SK-N-SH treated with all-trans-retinoic acid at 6 μM for 48 hours (cell line): ENCODE measurements around the gene PRCP.

Experiments
- ATAC-seq: fragments of 200-7000 bp; cut with Tn5 transposase; 3 replicates; pipeline ENCODE4 v1.9.1; 2020; ENCODE audit warnings: mild to moderate bottlenecking, moderate library complexity
- ARNTL ChIP-seq: fragments of 450-650 bp; formaldehyde crosslinking; IDR thresholded peaks from 2 replicates; pipeline ENCODE4 v1.5.0; 2020; ENCODE audit warnings: low read depth, mild to moderate bottlenecking, moderate library complexity, borderline replicate concordance
- BACH2 ChIP-seq: fragments of 250-450 bp; sonication (Bioruptor Pico); IDR thresholded peaks from 2 replicates; pipeline ENCODE4 v1.9.0; 2021; ENCODE audit warnings: mild to moderate bottlenecking, borderline replicate concordance
- CSRNP3 ChIP-seq: fragments of 250-450 bp; sonication (Bioruptor Pico); IDR thresholded peaks from 2 replicates; pipeline ENCODE4 v1.5.1; 2021; ENCODE audit warnings: mild to moderate bottlenecking, moderate library complexity
- ESRRG ChIP-seq: fragments of 250-450 bp; sonication (Bioruptor Pico); IDR thresholded peaks from 2 replicates; pipeline ENCODE4 v1.6.1; 2021; ENCODE audit warnings: mild to moderate bottlenecking
- GLIS3 ChIP-seq: fragments of 250-450 bp; sonication (Bioruptor Pico); IDR thresholded peaks from 2 replicates; pipeline ENCODE4 v1.5.0; 2020; ENCODE audit warnings: mild to moderate bottlenecking, moderate library complexity
- ISL1 ChIP-seq: fragments of 250-450 bp; sonication (Bioruptor Pico); IDR thresholded peaks from 2 replicates; pipeline ENCODE4 v2.1.2; 2022; ENCODE audit warnings: mild to moderate bottlenecking, moderate library complexity
- OSR1 ChIP-seq: fragments of 250-450 bp; sonication (Bioruptor Pico); IDR thresholded peaks from 2 replicates; pipeline ENCODE4 v1.8.0; 2022; ENCODE audit warnings: moderate library complexity, mild to moderate bottlenecking, inconsistent platforms
- PPARA ChIP-seq: fragments of 250-450 bp; sonication (Bioruptor Pico); IDR thresholded peaks from 2 replicates; pipeline ENCODE4 v1.5.0; 2020; ENCODE audit warnings: mild to moderate bottlenecking, borderline replicate concordance
- RARB ChIP-seq: fragments of 250-450 bp; sonication (Bioruptor Pico); IDR thresholded peaks from 2 replicates; pipeline ENCODE4 v1.8.0; 2021; ENCODE audit warnings: mild to moderate bottlenecking, moderate library complexity
- SNAI2 ChIP-seq: fragments of 250-450 bp; sonication (Bioruptor Pico); IDR thresholded peaks from 2 replicates; pipeline ENCODE4 v1.5.0; 2020; ENCODE audit warnings: mild to moderate bottlenecking, moderate library complexity
- TCF4 ChIP-seq: fragments of 250-450 bp; sonication (Bioruptor Pico); IDR thresholded peaks from 2 replicates; pipeline ENCODE4 v1.8.0; 2021; ENCODE audit warnings: mild to moderate bottlenecking, moderate library complexity, borderline replicate concordance
- TOX ChIP-seq: fragments of 250-450 bp; sonication (Bioruptor Pico); IDR thresholded peaks from 2 replicates; pipeline ENCODE4 v1.8.0; 2021; ENCODE audit warnings: mild to moderate bottlenecking, moderate library complexity, borderline replicate concordance
- ZFP30 ChIP-seq: fragments of 450-650 bp; formaldehyde crosslinking; IDR thresholded peaks from 2 replicates; pipeline ENCODE4 v1.5.0; 2022; ENCODE audit warnings: mild to moderate bottlenecking, moderate library complexity
- ZNF70 ChIP-seq: fragments of 450-650 bp; formaldehyde crosslinking; IDR thresholded peaks from 2 replicates; pipeline ENCODE4 v1.5.0; 2020; ENCODE audit warnings: mild to moderate bottlenecking, moderate library complexity
- ZNF8 ChIP-seq: fragments of 450-650 bp; formaldehyde crosslinking; IDR thresholded peaks from 2 replicates; pipeline ENCODE4 v1.5.0; 2020; ENCODE audit warnings: mild to moderate bottlenecking, moderate library complexity
- TF ChIP-seq, protein P1 (sequence below): fragments of 250-450 bp; sonication (Bioruptor Pico); IDR thresholded peaks from 2 replicates; pipeline ENCODE4 v1.5.1; 2020; ENCODE audit warnings: low read depth, mild to moderate bottlenecking, moderate library complexity
- TF ChIP-seq, protein P2 (sequence below): fragments of 250-450 bp; sonication (Bioruptor Pico); IDR thresholded peaks from 2 replicates; pipeline ENCODE4 v1.8.0; 2020; ENCODE audit warnings: mild to moderate bottlenecking, moderate library complexity, borderline replicate concordance

The PRCP gene

DNA sequence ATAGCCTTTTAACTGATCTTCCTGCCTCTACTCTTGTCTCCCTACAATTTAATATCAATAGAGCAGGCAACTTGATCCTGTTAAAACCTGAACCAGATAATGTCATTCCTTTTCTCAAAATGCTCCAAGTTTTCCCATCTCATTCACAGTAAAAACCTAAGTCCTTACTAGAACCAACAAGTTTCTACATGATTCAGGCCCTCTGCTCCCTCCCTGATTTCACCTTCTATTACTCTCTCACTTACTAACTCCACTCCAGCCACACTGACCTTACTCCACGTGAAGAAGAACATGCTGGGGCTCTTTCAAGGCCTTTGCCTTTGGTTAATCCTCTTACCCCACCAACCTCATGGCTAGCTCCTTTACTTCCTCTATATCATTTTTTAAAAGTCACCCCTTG, 71.1 kb downstream of the PRCP start:
- no peak for ATAC-seq
- TF ChIP-seq ZNF8: no peak
- TF ChIP-seq ZFP30: no peak
- no peak for TF ChIP-seq SNAI2

GRCh38 chr11:82828472-82828871, 71.8 kb downstream of the PRCP start:
- TF ChIP-seq CSRNP3 (CRISPR knock-in tag): no peak
- TF ChIP-seq, all 23 proteins: peak for 0
- ATAC-seq: no peak

- no peak for ATAC-seq
- TF ChIP-seq, protein P1, sequence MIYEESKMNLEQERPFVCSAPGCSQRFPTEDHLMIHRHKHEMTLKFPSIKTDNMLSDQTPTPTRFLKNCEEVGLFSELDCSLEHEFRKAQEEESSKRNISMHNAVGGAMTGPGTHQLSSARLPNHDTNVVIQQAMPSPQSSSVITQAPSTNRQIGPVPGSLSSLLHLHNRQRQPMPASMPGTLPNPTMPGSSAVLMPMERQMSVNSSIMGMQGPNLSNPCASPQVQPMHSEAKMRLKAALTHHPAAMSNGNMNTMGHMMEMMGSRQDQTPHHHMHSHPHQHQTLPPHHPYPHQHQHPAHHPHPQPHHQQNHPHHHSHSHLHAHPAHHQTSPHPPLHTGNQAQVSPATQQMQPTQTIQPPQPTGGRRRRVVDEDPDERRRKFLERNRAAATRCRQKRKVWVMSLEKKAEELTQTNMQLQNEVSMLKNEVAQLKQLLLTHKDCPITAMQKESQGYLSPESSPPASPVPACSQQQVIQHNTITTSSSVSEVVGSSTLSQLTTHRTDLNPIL (CRISPR knock-in tag): no peak
- TF ChIP-seq CSRNP3 (CRISPR knock-in tag) (no peak), TCF4 (CRISPR knock-in tag) (no peak), BACH2 (no peak), RARB (CRISPR knock-in tag) (no peak)
- TF ChIP-seq, protein P2, sequence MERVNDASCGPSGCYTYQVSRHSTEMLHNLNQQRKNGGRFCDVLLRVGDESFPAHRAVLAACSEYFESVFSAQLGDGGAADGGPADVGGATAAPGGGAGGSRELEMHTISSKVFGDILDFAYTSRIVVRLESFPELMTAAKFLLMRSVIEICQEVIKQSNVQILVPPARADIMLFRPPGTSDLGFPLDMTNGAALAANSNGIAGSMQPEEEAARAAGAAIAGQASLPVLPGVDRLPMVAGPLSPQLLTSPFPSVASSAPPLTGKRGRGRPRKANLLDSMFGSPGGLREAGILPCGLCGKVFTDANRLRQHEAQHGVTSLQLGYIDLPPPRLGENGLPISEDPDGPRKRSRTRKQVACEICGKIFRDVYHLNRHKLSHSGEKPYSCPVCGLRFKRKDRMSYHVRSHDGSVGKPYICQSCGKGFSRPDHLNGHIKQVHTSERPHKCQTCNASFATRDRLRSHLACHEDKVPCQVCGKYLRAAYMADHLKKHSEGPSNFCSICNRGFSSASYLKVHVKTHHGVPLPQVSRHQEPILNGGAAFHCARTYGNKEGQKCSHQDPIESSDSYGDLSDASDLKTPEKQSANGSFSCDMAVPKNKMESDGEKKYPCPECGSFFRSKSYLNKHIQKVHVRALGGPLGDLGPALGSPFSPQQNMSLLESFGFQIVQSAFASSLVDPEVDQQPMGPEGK: no peak
These were observed 73.7 kb downstream of the PRCP start for GRCh38 chr11:82826526-82826925.

DNA sequence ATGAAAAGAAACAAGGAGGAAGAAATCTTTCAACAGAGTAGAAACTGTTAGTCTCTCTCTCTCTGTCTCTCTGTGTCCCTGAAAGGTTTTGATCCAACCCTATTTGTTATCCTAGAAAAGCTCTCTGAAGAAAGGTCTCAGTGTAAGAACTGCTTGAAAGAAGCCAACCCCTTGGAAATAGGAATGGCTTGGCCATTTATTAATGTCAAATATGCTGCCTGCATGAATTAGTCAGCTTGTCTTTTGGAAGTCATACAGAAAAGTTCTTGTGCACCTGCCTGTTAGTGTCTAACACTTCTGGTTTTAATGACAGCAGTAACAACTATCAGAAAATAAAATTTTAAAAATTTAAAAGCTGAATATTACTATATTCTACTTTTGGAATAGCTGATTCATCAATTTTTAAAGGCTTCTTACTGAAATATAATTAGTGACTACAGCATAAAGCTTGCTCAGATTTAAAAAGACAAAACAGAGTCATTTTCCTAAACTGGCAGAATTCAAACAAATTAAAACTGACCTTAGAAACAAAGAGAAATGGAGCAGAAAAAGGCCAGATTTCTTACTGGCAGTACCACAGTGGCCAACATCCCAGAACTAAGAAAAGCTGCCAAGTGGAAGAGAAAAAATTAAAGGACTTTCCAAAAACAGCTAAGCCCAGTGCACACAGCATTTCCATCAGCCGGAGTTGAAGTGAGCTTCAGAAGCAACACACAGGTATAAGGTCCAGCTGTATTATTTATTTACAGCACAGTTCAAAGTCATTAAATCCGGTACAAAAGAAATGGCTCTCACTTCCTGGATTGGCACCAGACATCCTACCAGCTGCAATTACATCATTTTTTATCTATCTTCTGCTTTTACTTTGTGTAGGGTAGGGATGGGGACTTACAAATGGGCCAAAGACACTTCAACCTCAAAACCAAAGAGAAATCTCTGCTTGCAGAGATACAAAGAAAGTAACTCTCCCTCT, 76.3 kb downstream of the PRCP start:
- TF ChIP-seq, protein P2: no peak
- no peak for TF ChIP-seq RARB (CRISPR knock-in tag)
- TF ChIP-seq ESRRG (CRISPR knock-in tag): no peak
- no peak for TF ChIP-seq ARNTL (CRISPR knock-in tag)
- TF ChIP-seq BACH2: no peak
- ATAC-seq: no peak

- ATAC-seq: no peak
- TF ChIP-seq PPARA (no peak), CSRNP3 (CRISPR knock-in tag) (no peak), ZNF70 (CRISPR knock-in tag) (no peak), SNAI2 (no peak), OSR1 (no peak), TOX (no peak), ISL1 (CRISPR knock-in tag) (no peak), BACH2 (no peak), ZFP30 (no peak), GLIS3 (CRISPR knock-in tag) (no peak), TCF4 (CRISPR knock-in tag) (no peak)
- TF ChIP-seq, protein P2: no peak
These were observed 81.7 kb downstream of the PRCP start for GRCh38 chr11:82818409-82819043.
